Fibroblast of skin of right quadriceps (primary cell): Measurements from ENCODE around the gene RIN1.
A peak's percentile ranks its signal among the peaks of the same experiment; 100 is the strongest.
"Not testable (repeated sequence)": the region's sequence is repeated elsewhere in the genome, so short reads cannot be mapped to it uniquely, and the experiment has no call there.

ENCODE experiments used
- DNase-seq: peaks from one replicate; pipeline ENCODE4 v3.0.0-alpha.2; 2013

RIN1 gene

GRCh38 chr11:66336234-66337102, at the start of gene RIN1:
TSS of gene RIN1 (minus strand) at chr11:66336434. CDS start at chr11:66336402, 32 bp downstream.
- DNase-seq, result peak; percentile 86

DNA sequence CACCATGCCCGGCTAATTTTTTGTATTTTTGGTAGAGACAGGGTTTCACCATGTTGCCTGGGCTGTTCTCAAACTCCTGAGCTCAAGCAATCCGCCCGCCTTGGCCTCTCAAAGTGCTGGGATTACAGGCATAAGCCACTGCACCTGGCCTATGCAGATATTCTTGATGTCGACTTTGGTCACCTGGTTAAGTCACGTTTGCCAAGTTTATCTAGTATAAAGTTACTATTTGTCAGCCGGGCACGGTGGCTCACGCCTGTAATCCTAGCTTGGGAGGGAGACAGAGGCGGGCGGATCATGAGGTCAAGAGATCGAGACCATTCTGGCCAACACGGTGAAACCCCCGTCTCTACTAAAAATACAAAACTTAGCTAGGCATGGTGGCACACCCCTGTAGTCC, 48.1 kb upstream of the RIN1 start:
- DNase-seq, result not testable (repeated sequence)

DNA sequence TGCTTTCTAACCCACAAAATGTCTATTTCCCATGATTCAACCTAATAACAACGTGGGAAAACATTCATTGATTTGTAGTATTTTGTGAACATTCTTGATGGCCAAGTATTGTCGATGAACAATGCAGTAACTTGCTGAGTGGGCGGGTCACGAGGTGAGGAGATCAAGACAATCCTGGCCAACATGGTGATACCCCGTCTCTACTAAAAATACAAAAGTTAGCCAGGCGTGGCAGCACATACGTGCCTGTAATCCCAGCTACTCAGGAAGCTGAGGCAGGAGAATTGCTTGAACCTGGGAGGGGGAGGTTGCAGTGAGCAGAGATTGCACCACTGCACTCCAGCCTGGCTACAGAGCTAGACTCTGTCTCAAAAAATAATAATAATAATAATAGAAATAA, 44.0 kb upstream of the RIN1 start:
- not testable (repeated sequence) for DNase-seq

DNA sequence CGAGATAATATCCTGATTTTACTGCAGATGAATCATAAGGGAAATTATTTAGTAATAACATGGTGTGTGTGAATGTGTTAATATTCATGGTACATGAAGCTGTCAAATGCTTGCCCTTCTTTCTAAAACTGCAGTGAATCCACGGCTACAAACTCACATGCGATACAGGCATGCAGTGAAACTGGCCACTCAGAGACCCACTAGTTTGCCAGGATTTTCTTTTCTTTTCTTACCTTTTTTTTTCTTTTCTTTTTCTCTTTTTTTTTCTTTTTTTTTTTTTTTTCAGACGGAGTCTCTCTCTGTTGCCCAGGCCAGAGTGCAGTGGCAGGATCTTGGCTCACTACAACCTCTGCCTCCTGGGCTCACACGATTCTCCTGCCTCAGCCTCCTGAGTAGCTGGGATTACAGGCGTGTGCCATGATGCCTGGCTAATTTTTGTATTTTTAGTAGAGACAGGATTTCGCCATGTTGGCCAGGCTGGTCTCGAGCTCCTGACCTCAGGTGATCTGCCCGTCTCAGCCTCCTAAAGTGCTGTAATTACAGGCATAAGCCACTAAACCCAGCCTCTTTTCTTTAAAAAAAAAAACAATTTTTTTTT, 37.6 kb upstream of the RIN1 start:
- DNase-seq, result not testable (repeated sequence)

DNA sequence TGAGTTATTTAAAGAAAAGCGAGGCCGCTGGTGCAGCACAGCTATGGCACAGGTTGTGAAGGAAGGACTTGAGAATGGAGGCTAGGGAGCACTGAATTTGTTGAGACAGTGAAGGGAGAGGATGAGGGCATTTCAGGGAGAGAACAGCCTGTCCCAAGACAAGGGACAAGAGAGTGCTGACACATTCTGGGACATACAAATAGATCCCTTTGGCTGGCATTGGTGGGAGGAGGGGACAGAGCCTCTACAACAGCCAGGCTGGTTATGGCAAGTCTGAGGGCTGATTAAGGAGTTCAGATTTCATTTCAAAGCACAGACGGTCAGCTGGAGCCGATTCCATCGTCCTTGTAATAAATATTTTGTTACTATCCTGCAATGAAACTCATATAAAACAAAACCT, 37.0 kb upstream of the RIN1 start:
- no peak for DNase-seq

DNA sequence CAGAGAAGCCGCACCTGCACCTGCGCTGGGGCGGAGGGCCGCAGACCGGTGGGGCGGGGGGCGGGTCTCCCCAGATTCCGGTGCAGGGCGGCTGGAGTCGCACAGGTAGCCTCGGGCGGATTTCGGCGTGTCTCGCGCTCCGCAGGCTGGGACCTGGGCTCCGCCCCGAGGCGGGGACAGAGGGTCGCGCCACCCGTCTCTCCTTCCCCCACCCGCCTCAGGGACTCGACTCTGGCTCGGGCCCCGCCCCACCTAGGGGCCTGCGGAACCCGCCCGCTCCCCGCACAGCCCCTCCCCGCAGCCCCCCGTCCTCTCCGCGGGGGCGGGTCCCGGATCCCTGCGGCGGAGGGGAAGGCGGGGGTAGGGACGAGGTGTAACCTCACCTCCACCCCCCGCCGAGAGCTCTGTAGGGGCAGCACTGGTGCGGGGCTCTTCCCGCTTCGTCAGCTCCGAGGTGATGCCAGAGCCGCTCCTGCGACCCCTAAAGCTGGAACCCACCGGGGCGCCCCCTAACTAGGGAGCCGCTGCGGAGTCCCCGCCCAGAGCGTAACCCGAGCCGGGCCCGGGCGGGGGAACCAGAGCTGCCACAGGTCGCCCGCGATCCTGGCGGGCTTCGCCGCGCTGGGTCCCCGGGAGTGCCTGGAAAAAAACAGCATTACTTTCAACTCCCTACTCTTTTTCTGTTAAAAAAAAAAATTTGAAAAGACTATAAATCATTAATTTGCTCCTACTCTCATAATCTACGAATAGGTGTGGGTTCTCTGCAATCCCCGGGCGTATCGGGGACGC, 35.6 kb upstream of the RIN1 start, which contains the start of gene SLC29A2:
SLC29A2 (minus strand) TSS at position 134 of the 789 bp plus-strand sequence. CDS start 169 bp downstream, outside the sequence.
- no peak for DNase-seq

- DNase-seq, result no peak
Observed at GRCh38 chr11:66369073-66369894, 33.0 kb upstream of the RIN1 start.

DNA sequence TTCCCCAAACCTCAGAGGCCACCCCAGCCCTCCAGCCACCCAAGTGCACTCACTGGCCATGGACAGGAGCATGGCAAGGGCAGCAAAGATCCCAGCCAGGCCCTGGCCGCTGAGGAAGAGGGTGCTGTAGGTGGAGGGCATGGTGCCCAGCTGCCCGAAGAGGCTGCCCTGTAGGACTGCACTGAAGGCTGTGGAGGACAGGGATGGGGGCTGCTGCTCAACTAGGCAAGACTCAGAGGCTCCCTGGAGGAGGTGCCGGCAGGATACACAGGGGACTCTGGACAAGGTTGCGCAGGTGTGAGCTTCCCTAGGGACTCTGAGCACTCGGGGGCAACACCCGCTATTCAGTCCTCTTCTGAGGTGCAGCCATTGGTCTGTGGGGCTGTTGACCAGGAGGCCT, 32.2 kb upstream of the RIN1 start:
- no peak for DNase-seq

DNA sequence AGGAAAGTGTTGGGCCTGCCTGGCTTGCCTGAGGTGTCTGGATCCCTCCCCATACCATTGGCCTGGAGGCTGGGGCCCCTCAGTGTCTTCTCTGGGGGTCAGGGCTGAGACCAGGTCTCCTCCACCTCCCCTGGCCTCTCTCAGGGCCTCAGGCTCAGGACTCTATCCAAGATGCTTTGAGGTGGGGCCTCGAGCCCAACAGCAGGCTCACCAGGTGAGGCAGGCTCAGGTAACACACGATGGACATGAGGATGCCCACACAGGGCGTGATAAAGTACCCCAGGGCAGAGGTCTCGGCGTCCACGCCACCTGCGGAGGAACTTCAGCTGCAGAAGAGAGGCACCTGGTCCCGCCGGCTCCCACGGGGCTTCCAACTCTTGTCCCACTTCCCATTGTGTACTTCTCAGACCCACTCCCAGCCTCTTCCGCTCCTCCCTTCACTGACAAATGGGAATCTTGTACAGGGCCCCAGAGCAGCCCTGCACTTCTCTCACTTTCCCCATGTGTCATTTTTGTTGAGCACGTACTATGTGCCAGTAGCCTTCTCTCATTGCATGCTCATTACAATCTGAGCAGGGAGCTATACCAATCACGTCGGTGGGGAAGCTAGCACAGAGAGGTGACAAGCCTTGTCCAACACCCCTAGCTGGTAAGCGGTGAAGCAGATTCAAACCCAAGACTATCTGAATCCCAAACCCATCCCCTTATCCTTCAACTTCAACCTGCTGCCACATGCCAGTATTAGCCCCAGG, 31.5 kb upstream of the RIN1 start:
- no peak for DNase-seq

DNA sequence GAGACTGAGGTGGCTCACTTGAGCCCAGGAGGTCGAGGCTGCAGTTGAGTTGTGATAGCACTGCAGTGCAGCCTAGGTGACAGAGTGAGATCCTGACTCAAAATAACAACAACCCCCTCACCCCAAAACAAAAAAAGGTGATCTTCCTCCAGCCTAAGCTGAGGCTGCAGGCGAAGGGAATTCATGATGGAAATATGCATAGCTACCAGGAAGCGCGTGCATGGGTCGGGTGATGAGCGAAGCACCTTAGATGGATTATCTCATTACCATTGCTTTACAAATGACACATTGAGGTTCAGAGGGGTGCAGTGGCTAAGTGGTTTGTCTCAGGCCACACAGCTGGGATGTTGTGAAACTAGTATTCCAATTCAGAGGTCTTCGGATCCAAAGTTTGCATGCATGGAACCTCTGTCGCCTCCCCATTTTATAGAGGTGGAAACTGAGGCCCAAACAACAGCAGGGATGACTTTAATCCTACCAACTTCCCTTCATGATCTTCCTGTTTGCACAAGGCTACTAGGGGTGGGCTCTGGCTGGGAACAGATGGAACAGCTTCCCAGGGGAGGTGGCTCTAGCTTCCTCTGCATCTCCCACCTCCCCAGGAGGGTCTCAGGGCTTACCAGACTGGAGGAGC, 30.7 kb upstream of the RIN1 start:
- DNase-seq, result no peak

DNA sequence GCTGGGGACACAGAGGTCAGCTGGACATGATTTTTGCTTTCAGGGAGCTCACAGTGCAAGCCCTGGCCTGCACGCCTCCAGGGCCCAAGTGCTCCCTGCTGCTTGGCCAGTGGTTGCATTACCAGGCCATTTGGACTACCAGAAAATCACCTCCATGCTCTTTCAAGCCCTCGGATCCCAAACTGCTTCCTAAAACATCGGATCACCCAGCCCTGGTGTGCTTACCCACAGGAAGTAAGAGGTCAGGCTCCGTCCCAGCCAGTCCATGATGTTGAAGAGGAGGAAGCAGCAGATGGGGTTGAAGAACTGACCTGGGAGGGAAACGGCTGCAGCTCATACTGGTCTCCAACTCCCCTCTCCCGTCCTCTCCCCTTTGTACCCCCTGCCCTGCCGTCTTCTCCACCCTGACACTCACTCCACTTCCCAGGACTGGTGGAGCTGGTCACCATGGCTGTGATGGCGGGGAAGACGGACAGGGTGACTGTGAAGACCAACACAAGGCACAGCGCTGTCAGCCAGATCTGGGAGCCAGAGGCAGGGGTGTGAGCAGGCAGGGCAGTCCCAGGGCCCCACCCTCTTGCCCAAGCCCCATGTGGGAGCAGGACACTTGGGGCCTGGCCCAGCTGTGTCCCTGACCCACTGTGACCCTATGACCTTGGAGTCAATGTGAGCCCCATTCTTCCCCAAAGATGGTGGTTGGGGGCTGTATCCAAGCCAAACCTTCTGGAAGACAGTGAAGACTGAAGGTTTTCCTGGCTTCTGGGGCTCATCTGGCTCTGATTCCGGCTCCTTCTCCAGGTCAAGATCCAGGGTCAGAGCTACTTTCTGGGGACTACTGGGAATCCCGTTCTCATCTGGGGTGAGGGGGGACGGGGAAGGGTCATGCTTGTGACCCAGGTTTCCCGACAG, 29.7 kb upstream of the RIN1 start:
- no peak for DNase-seq

DNA sequence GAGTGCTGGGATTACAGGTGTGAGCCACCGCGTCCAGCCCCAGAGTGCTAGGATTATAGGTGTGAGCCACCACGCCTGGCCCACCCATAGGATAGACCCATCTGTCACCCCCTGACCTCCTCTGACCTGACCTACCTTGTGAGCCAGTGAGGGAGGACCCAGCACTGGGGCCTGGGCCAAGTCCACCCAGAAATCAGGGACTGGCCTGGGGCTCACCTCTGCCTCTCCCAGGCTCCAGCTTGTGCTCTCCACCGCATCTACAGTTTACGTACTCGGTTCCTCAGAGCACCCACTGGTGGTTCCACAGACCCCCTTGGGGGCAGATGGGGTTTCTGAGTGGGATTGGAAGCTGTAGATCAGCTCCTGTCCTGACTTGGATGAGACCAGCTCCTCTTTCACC, 28.9 kb upstream of the RIN1 start:
- no peak for DNase-seq

GRCh38 chr11:66363805-66364535, 27.7 kb upstream of the RIN1 start:
- DNase-seq, result no peak

DNA sequence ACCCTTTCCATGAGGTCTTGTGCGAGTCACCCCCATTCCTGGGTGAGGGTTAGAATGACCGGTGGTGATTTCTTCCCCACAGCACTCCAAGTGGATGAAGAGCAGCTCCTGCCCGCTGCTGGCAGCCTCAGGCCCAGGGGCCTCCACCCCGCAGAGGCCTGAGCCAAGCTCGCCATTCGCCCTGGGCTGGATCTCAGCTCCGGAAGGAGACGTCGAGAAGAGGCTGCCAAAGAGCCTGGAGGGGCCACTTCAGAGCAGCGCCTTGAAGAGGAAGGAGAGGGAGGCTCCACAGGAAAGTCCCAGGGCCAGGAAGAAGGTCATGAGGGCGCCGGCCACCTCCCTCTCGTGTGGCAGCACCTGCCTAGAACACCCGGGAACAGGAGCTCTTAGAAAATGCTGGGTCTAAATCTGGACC, 27.0 kb upstream of the RIN1 start:
- no peak for DNase-seq

DNA sequence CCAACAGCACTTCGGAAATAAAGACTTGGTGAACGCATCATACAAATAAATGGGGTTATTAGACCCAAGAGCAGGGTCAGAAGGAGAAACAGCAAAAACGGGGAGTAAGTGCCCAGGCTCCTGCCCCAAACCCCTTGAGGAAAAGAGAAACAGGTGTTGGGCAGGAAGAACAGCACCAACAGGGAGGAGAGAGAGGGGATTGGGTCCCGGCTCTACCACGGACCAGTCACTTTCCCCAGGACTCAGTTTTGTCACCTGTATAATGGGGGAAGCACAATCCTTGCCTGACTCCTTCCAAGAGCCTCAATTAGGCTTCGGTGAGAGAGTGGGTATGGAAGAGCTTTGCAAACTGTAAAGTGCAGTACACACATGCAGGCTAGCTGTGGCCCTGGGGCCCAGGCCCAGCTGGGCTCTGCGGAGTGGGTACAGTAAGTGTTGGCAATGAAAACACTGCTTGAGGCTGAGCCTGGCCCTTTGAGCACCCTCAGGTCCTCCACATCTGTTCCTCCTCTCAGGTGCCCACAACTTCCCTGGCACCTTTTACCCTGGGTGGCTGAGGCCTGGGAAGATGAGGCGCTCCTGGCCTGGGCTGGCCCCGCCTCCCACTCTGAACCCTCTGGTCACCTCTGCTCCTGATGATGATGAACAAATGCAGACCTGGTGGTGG, 26.4 kb upstream of the RIN1 start:
- no peak for DNase-seq

GRCh38 chr11:66361502-66361941, 25.3 kb upstream of the RIN1 start:
- no peak for DNase-seq

DNA sequence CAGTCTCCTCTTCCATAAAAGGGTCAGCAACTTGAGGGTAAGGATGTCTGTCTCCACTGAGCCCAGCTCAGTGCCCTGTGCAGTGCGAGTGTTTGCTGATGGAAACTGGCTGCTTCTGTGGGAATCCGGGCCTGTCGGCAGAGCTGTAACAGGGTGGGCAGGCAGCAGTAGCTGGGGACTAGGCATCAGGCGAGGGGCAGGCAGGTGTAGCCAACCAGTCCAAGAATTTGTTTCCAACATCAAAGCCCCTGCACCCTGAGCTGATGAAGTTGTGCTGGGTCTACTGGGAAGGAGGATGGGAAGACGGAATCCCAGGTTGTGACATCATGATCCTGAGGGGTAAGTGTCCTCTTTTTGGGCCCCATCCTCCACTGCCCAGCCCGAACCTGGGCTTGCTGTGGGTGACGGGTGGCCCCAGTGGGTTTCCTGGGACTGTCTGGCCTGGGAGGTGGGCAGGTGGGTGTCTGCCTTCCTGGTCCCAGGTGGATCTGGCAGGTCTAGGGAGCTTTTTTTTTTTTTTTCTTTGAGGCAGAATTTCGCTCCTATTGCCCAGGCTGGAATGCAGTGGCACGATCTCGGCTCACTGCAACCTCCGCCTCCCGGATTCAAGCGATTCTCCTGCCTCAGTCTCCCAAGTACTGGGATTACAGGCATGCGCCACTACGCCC, 24.3 kb upstream of the RIN1 start:
- no peak for DNase-seq

DNA sequence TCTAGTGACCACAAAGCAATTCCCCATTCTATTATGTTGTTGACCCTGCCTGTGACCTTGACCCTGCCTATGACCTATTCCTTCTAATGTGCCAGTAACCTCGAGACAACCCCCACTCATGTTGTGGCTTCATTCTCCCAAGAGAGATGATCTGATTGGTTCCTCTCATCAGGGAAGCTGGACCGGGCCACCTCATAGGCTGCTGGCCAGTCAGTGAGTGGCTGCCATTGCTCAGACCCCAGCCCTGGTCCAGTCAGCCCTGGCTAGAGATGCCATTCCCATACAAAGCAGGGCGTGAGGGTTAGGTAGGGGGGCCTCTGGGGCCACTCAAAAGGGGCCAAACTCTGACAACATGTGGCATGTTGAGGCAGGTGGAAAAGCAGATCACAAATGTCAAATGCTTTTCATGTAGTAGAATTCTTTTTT, 23.4 kb upstream of the RIN1 start:
- no peak for DNase-seq
